Neural progenitor cell (in vitro differentiated cells): ENCODE results near the gene ZFP42.

Experiments
- CTCF ChIP-seq: fragments of 200-600 bp; sonication (generic); IDR thresholded peaks from 2 replicates; pipeline ENCODE4 v1.5.1; 2017; ENCODE audit warnings: antibody characterized with exemption, mild to moderate bottlenecking
- EZH2 ChIP-seq: fragments of 200-600 bp; sonication (generic); IDR thresholded peaks from 2 replicates; pipeline ENCODE4 v1.6.1; 2017; ENCODE audit warnings: antibody characterized with exemption, mild to moderate bottlenecking, moderate library complexity
- EZH2phosphoT487 ChIP-seq: fragments of 200-600 bp; sonication (generic); IDR thresholded peaks from 2 replicates; pipeline ENCODE4 v1.6.1; 2017; ENCODE audit warnings: antibody characterized with exemption

- TF ChIP-seq CTCF (no peak), EZH2phosphoT487 (no peak), EZH2 (no peak)
Measured at GRCh38 chr4:187983746-187984145, 11.8 kb upstream of the ZFP42 start.
